HEK293 (cell line): Measurements from ENCODE around the gene ARHGEF2.
A peak's percentile ranks its signal among the peaks of the same experiment; 100 is the strongest.

ENCODE experiments used
- EGR2 ChIP-seq: fragments of 450-650 bp; formaldehyde crosslinking; IDR thresholded peaks from 2 replicates; pipeline ENCODE4 v1.5.1; 2016; ENCODE audit warnings: low read depth, missing biosample characterization, missing genetic modification characterization
- GLI4 ChIP-seq: fragments of 450-650 bp; formaldehyde crosslinking; IDR thresholded peaks from 2 replicates; pipeline ENCODE4 v1.5.1; 2016; ENCODE audit warnings: missing biosample characterization, missing genetic modification characterization
- GLIS1 ChIP-seq: fragments of 450-650 bp; formaldehyde crosslinking; IDR thresholded peaks from 2 replicates; pipeline ENCODE4 v1.5.1; 2016; ENCODE audit warnings: missing biosample characterization, missing genetic modification characterization
- HOXC10 ChIP-seq: sonication (generic); formaldehyde crosslinking; IDR thresholded peaks from 2 replicates; pipeline ENCODE4 v1.8.1; 2023; ENCODE audit warnings: mild to moderate bottlenecking, missing genetic modification reagents
- IKZF3 ChIP-seq: fragments of 450-650 bp; IDR thresholded peaks from 2 replicates; pipeline ENCODE4 v1.5.0; 2018; ENCODE audit warnings: missing biosample characterization, mild to moderate bottlenecking, missing genetic modification characterization, moderate library complexity
- KLF8 ChIP-seq: fragments of 450-650 bp; formaldehyde crosslinking; IDR thresholded peaks from 2 replicates; pipeline ENCODE4 v1.5.1; 2016; ENCODE audit warnings: missing biosample characterization, missing genetic modification characterization
- MYNN ChIP-seq: fragments of 450-650 bp; formaldehyde crosslinking; IDR thresholded peaks from 2 replicates; pipeline ENCODE4 v1.5.1; 2016; ENCODE audit warnings: missing biosample characterization, missing genetic modification characterization, borderline replicate concordance
- OSR2 ChIP-seq: fragments of 450-650 bp; formaldehyde crosslinking; IDR thresholded peaks from 2 replicates; pipeline ENCODE4 v1.5.1; 2016; ENCODE audit warnings: missing biosample characterization, missing genetic modification characterization
- REPIN1 ChIP-seq: fragments of 450-650 bp; formaldehyde crosslinking; IDR thresholded peaks from 2 replicates; pipeline ENCODE4 v1.5.1; 2017; ENCODE audit warnings: missing biosample characterization, missing genetic modification characterization, low read depth
- SP7 ChIP-seq: fragments of 450-650 bp; formaldehyde crosslinking; IDR thresholded peaks from 2 replicates; pipeline ENCODE4 v1.5.1; 2016; ENCODE audit warnings: missing biosample characterization, missing genetic modification characterization
- YY2 ChIP-seq: fragments of 450-650 bp; formaldehyde crosslinking; IDR thresholded peaks from 2 replicates; pipeline ENCODE4 v1.5.1; 2016; ENCODE audit warnings: missing biosample characterization, missing genetic modification characterization
- ZFP37 ChIP-seq: fragments of 450-650 bp; formaldehyde crosslinking; IDR thresholded peaks from 2 replicates; pipeline ENCODE4 v1.5.1; 2016; ENCODE audit warnings: missing biosample characterization, missing genetic modification characterization
- ZFP69B ChIP-seq: fragments of 450-650 bp; formaldehyde crosslinking; IDR thresholded peaks from 2 replicates; pipeline ENCODE4 v1.5.1; 2016; ENCODE audit warnings: missing biosample characterization, missing genetic modification characterization
- ZNF157 ChIP-seq: fragments of 450-650 bp; formaldehyde crosslinking; IDR thresholded peaks from 2 replicates; pipeline ENCODE4 v1.5.1; 2016; ENCODE audit warnings: missing biosample characterization, missing genetic modification characterization
- ZNF169 ChIP-seq: fragments of 450-650 bp; formaldehyde crosslinking; IDR thresholded peaks from 2 replicates; pipeline ENCODE4 v1.5.1; 2016; ENCODE audit warnings: missing biosample characterization, missing genetic modification characterization
- ZNF221 ChIP-seq: fragments of 450-650 bp; formaldehyde crosslinking; IDR thresholded peaks from 2 replicates; pipeline ENCODE4 v1.5.1; 2017; ENCODE audit warnings: missing biosample characterization, missing genetic modification characterization, borderline replicate concordance
- ZNF350 ChIP-seq: fragments of 450-650 bp; formaldehyde crosslinking; IDR thresholded peaks from 2 replicates; pipeline ENCODE4 v1.5.0; 2017; ENCODE audit warnings: missing biosample characterization, mild to moderate bottlenecking, missing genetic modification characterization
- ZNF654 ChIP-seq: fragments of 450-650 bp; formaldehyde crosslinking; IDR thresholded peaks from 2 replicates; pipeline ENCODE4 v1.5.1; 2016; ENCODE audit warnings: low read depth, missing biosample characterization, missing genetic modification characterization
- ZNF785 ChIP-seq: fragments of 450-650 bp; formaldehyde crosslinking; IDR thresholded peaks from 2 replicates; pipeline ENCODE4 v1.5.1; 2016; ENCODE audit warnings: missing biosample characterization, missing genetic modification characterization
- TF ChIP-seq, protein P1 (sequence below): fragments of 450-650 bp; formaldehyde crosslinking; IDR thresholded peaks from 2 replicates; pipeline ENCODE4 v1.5.1; 2016; ENCODE audit warnings: missing biosample characterization, missing genetic modification characterization
- TF ChIP-seq, protein P2 (sequence below): fragments of 450-650 bp; formaldehyde crosslinking; IDR thresholded peaks from 2 replicates; pipeline ENCODE4 v1.5.1; 2016; ENCODE audit warnings: missing biosample characterization, missing genetic modification characterization, low read depth
- TF ChIP-seq, protein P3 (sequence below): fragments of 450-650 bp; formaldehyde crosslinking; IDR thresholded peaks from 2 replicates; pipeline ENCODE4 v1.5.1; 2017; ENCODE audit warnings: missing biosample characterization, missing genetic modification characterization
- TF ChIP-seq, protein P4 (sequence below): fragments of 450-650 bp; formaldehyde crosslinking; IDR thresholded peaks from 2 replicates; pipeline ENCODE4 v1.5.1; 2016; ENCODE audit warnings: missing biosample characterization, missing genetic modification characterization
- TF ChIP-seq, protein P5 (sequence below): fragments of 450-650 bp; formaldehyde crosslinking; IDR thresholded peaks from 2 replicates; pipeline ENCODE4 v1.5.1; 2016; ENCODE audit warnings: missing biosample characterization, missing genetic modification characterization
- TF ChIP-seq, protein P6 (sequence below): fragments of 450-650 bp; formaldehyde crosslinking; IDR thresholded peaks from 2 replicates; pipeline ENCODE4 v1.5.1; 2017; ENCODE audit warnings: missing biosample characterization, missing genetic modification characterization
- TF ChIP-seq, protein P7 (sequence below): fragments of 450-650 bp; formaldehyde crosslinking; IDR thresholded peaks from 2 replicates; pipeline ENCODE4 v1.5.1; 2016; ENCODE audit warnings: missing biosample characterization, missing genetic modification characterization

ARHGEF2 gene

DNA sequence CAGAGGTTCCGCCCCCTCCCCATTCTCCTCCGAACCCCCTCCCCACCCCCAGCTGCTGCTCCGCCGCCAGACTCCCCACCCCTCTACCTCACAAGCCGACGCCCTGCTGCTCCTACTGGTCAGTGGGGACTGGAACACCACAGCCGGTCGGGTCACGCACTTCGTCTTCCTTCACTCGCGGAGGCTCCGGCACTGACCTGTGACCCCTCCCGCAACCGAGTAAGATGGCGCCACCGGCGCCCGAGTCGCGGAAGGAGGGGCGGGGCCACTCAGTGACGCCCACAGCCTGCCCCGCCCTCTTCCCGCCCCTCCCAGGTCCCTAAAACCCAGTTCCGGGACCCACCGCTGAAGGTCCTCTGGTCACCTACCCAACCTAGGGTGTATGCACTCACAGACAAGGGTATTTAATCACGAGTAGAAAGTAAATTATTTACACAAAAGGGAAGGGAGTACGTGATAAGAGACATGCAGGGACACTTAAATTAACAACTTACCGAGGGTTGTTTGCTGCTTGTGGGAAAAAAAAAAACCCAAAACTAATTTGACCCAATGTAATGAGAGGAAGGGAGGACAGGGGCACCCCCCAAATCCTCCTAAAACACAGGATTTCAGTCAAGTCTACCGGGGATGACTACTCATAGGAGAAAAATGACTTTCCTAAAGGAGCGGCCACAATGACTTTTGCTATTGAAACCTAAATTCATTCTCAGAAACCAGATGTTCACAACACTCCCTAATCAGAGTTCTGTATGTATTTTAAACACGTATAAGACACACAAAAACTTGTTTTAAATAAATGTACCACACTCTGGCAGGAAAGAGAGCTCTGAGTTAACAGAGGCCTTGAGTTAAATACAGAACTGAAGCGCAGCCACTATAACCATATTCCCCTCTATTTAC, 66.9 kb downstream of the ARHGEF2 start, which contains the start of gene RIT1 (continued):
- TF ChIP-seq ZNF157 (tag by site-specific recombination) (no peak), SP7 (tag by site-specific recombination) (0 out of 2 replicates have a peak, but pooled peaks have one; percentile 39), ZNF785 (tag by site-specific recombination) (no peak), ZFP37 (no peak), GLIS1 (tag by site-specific recombination) (peak; percentile 26; the same call in 1 of the 2 replicates), HOXC10 (CRISPR knock-in tag) (no peak), REPIN1 (tag by site-specific recombination) (no peak), OSR2 (tag by site-specific recombination) (no peak), ZNF169 (tag by site-specific recombination) (no peak), ZNF221 (tag by site-specific recombination) (no peak), MYNN (tag by site-specific recombination) (no peak), ZFP69B (tag by site-specific recombination) (peak; percentile 97), IKZF3 (tag by site-specific recombination) (no peak), KLF8 (tag by site-specific recombination) (peak; percentile 96), ZNF654 (tag by site-specific recombination) (no peak), EGR2 (tag by site-specific recombination) (peak; percentile 35; the same call in 1 of the 2 replicates), YY2 (no peak), GLI4 (tag by site-specific recombination) (no peak), ZNF350 (no peak)
- TF ChIP-seq, protein P1, sequence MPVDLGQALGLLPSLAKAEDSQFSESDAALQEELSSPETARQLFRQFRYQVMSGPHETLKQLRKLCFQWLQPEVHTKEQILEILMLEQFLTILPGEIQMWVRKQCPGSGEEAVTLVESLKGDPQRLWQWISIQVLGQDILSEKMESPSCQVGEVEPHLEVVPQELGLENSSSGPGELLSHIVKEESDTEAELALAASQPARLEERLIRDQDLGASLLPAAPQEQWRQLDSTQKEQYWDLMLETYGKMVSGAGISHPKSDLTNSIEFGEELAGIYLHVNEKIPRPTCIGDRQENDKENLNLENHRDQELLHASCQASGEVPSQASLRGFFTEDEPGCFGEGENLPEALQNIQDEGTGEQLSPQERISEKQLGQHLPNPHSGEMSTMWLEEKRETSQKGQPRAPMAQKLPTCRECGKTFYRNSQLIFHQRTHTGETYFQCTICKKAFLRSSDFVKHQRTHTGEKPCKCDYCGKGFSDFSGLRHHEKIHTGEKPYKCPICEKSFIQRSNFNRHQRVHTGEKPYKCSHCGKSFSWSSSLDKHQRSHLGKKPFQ (tag by site-specific recombination) = no peak
- TF ChIP-seq, protein P2, sequence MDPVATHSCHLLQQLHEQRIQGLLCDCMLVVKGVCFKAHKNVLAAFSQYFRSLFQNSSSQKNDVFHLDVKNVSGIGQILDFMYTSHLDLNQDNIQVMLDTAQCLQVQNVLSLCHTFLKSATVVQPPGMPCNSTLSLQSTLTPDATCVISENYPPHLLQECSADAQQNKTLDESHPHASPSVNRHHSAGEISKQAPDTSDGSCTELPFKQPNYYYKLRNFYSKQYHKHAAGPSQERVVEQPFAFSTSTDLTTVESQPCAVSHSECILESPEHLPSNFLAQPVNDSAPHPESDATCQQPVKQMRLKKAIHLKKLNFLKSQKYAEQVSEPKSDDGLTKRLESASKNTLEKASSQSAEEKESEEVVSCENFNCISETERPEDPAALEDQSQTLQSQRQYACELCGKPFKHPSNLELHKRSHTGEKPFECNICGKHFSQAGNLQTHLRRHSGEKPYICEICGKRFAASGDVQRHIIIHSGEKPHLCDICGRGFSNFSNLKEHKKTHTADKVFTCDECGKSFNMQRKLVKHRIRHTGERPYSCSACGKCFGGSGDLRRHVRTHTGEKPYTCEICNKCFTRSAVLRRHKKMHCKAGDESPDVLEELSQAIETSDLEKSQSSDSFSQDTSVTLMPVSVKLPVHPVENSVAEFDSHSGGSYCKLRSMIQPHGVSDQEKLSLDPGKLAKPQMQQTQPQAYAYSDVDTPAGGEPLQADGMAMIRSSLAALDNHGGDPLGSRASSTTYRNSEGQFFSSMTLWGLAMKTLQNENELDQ = no peak
- TF ChIP-seq, protein P3, sequence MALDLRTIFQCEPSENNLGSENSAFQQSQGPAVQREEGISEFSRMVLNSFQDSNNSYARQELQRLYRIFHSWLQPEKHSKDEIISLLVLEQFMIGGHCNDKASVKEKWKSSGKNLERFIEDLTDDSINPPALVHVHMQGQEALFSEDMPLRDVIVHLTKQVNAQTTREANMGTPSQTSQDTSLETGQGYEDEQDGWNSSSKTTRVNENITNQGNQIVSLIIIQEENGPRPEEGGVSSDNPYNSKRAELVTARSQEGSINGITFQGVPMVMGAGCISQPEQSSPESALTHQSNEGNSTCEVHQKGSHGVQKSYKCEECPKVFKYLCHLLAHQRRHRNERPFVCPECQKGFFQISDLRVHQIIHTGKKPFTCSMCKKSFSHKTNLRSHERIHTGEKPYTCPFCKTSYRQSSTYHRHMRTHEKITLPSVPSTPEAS (tag by site-specific recombination) = no peak
- TF ChIP-seq, protein P4, sequence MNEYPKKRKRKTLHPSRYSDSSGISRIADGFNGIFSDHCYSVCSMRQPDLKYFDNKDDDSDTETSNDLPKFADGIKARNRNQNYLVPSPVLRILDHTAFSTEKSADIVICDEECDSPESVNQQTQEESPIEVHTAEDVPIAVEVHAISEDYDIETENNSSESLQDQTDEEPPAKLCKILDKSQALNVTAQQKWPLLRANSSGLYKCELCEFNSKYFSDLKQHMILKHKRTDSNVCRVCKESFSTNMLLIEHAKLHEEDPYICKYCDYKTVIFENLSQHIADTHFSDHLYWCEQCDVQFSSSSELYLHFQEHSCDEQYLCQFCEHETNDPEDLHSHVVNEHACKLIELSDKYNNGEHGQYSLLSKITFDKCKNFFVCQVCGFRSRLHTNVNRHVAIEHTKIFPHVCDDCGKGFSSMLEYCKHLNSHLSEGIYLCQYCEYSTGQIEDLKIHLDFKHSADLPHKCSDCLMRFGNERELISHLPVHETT = peak; percentile 32; the same call in 1 of the 2 replicates
- TF ChIP-seq, protein P5, sequence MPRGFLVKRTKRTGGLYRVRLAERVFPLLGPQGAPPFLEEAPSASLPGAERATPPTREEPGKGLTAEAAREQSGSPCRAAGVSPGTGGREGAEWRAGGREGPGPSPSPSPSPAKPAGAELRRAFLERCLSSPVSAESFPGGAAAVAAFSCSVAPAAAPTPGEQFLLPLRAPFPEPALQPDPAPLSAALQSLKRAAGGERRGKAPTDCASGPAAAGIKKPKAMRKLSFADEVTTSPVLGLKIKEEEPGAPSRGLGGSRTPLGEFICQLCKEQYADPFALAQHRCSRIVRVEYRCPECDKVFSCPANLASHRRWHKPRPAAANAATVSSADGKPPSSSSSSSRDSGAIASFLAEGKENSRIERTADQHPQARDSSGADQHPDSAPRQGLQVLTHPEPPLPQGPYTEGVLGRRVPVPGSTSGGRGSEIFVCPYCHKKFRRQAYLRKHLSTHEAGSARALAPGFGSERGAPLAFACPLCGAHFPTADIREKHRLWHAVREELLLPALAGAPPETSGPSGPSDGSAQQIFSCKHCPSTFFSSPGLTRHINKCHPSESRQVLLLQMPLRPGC (tag by site-specific recombination) = no peak
- TF ChIP-seq, protein P6, sequence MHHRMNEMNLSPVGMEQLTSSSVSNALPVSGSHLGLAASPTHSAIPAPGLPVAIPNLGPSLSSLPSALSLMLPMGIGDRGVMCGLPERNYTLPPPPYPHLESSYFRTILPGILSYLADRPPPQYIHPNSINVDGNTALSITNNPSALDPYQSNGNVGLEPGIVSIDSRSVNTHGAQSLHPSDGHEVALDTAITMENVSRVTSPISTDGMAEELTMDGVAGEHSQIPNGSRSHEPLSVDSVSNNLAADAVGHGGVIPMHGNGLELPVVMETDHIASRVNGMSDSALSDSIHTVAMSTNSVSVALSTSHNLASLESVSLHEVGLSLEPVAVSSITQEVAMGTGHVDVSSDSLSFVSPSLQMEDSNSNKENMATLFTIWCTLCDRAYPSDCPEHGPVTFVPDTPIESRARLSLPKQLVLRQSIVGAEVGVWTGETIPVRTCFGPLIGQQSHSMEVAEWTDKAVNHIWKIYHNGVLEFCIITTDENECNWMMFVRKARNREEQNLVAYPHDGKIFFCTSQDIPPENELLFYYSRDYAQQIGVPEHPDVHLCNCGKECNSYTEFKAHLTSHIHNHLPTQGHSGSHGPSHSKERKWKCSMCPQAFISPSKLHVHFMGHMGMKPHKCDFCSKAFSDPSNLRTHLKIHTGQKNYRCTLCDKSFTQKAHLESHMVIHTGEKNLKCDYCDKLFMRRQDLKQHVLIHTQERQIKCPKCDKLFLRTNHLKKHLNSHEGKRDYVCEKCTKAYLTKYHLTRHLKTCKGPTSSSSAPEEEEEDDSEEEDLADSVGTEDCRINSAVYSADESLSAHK = no peak
- TF ChIP-seq, protein P7, sequence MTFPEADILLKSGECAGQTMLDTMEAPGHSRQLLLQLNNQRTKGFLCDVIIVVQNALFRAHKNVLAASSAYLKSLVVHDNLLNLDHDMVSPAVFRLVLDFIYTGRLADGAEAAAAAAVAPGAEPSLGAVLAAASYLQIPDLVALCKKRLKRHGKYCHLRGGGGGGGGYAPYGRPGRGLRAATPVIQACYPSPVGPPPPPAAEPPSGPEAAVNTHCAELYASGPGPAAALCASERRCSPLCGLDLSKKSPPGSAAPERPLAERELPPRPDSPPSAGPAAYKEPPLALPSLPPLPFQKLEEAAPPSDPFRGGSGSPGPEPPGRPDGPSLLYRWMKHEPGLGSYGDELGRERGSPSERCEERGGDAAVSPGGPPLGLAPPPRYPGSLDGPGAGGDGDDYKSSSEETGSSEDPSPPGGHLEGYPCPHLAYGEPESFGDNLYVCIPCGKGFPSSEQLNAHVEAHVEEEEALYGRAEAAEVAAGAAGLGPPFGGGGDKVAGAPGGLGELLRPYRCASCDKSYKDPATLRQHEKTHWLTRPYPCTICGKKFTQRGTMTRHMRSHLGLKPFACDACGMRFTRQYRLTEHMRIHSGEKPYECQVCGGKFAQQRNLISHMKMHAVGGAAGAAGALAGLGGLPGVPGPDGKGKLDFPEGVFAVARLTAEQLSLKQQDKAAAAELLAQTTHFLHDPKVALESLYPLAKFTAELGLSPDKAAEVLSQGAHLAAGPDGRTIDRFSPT (tag by site-specific recombination) = no peak
